Measurements from ENCODE around the gene VPS11.
"Not testable (repeated sequence)": the region's sequence is repeated elsewhere in the genome, so short reads cannot be mapped to it uniquely, and the experiment has no call there.

The VPS11 gene

DNA sequence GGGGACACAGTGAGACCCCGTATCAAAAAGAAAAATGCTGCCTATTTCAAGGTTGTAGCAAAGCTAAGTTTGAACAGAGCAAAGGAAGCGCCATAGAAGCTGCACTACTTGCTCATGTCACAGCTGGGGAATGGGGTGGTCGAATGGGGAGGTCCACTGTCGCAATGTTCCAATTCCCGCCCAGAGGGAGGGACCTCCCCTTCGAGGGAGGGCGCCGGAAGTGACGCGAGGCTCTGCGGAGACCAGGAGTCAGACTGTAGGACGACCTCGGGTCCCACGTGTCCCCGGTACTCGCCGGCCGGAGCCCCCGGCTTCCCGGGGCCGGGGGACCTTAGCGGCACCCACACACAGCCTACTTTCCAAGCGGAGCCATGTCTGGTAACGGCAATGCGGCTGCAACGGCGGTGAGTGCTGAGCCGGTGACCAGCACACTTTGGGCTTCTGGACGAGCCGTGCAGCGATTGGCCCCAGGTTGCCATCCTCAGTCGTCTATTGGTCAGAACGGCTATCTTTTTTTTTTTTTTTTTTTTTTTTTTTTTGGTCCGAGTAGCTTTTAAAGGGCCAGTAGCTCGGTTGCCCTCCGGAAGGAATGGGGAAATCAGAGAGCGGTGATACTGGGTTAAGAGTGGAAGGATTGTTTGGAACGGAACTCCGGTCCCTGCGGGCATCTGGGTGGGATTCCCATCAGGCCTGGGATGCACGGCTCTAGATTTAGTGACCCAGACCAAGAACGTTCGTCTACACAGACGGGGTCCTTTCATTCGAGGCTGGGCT lies 17.2 kb downstream of the VPS11 start, which contains the start of gene HMBS:
TSS of gene HMBS (plus strand) at position 219 of the 774 bp plus-strand sequence. CDS start at position 372, 153 bp downstream.
- peak; percentile 96 for DNase-seq

DNA sequence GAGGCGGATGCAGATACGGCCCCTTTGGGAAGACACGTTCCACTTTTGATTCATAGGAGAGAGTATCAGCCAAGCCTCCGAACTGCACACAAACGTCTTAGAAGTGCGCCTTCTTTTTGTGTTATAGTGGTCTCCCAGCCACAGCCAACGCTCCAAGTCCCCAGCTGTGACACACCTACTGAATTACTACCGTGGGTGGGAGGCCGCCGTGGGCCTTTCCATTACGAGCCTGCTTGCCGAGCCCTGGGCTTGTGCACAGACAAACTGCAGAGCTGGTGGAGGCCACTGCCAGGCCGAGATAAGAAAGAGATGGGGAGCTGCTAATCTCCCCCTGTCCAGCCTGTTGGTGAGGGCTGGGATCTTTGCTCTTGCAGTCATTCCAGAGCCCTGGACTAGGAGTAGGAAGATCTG lies 17.8 kb downstream of the VPS11 start:
- DNase-seq: no peak

DNA sequence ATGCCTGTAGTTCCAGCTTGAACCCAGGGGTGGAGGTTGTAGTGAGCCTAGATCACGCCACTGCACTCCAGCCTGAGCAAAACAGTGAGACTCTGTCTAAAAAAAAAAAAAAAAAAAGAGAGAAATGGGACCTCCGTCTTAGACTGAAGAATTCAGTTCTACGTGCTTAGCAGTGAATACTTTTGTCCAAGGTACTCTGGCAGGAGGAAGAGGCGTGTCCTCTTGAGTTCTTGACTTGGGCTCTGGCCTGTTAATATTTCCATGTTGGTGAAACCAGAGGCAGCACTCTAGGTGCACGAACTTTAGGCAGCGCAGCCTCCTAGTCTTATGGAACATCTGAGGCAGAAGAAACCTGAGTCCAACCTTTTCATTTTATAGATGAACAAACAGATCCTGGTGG lies 19.5 kb downstream of the VPS11 start:
- DNase-seq: no peak

DNA sequence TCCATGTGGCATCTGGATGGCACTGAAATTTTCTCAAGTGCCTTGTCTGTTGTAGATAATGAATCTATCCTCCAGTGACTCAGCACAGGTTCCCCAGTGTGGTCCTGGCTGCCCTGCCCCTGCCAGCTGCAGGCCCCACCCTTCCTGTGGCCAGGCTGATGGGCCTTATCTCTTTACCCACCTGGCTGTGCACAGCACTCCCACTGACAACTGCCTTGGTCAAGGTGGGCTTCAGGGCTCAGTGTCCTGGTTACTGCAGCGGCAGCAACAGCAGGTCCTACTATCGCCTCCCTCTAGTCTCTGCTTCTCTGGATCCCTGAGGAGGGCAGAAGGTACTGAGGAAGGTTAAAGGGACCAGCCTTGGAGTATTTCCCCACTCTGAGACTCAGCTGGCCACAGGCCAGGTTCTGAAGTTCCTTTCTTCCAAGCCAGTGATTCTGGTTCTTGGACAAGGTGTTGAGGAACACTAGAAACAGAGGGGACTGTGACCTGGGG lies 20.2 kb downstream of the VPS11 start:
- no peak for DNase-seq

DNA sequence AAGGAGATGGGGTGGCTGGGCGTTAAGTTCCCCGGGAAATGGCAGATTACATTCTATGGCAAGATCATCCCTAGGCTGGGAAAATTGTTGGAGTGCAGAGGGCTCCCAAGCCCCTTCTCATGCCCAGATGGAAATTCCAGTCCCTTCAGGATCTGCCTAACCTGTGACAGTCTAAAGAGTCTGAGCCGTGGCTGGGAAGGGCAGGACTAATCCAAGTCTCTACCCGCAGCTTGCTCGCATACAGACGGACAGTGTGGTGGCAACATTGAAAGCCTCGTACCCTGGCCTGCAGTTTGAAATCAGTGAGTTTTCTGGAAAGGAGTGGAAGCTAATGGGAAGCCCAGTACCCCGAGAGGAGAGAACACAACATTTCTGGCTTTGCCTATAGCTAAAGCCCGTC lies 20.8 kb downstream of the VPS11 start:
- DNase-seq: no peak

DNA sequence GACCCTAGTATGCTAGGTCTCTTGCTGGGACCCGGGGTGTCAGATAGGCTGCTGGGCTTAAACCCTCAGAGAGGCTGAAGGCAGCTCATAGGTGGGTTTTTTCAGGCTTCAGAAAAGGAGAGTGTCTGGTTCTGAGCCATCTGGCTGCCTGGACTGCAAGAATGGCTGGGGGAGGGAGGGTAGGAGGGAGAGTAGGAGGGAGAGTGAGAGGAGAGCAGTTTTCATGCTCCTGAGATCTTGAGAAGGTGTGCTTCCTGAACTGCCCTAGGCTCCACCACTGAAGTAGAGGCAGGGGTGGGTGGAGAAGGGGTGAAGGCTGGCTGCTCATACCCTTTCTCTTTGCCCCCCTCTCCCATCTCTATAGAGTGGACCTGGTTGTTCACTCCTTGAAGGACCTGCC lies 21.7 kb downstream of the VPS11 start:
- DNase-seq: no peak

DNA sequence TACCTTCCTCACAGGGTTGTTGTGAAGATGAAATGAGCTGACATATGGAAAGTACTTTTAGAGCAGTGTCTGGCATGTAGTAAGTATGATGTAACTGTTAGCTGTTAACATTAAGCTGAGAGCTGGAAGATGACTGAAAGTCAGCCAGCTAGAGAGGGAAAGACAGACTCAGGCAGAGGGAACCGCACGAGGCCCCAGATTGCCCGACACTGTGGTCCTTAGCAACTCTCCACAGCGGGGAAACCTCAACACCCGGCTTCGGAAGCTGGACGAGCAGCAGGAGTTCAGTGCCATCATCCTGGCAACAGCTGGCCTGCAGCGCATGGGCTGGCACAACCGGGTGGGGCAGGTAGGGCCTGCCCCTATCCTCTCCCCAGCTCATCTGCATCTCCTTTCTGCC lies 23.6 kb downstream of the VPS11 start:
- no peak for DNase-seq

DNA sequence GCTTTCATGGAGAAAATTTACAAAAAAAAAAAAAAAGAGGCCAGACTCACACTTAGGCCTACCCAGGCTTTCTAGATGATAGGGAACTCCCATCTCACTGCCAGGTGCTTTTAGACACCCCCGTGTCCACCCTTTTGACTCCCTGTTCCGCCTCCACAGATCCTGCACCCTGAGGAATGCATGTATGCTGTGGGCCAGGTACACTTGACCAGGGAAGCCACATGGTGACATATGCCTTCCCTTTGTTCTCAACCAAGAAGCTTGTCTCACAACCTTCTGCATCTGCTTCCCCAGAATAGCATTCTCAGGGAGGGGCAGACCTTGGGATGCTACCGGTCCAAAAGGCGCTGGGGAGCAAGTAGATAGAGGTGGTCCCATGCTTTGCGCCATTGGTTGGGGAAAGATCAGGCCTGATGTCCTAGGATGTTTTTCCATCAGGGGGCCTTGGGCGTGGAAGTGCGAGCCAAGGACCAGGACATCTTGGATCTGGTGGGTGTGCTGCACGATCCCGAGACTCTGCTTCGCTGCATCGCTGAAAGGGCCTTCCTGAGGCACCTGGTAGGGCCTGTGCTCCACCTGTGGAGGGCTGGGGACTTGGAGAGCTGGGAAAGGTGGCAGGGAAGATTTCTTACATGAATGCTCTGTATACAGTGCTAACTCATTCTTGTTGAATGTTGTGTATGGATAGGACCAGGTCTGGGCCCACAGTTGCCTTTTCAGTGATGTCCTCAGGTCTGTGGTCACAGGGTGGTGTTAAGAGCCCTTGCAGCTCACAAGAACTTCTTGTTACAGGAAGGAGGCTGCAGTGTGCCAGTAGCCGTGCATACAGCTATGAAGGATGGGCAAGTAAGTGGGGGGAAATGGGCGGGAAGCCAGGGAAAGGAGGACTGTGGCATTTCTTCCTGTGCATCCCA lies 24.6 kb downstream of the VPS11 start:
- DNase-seq: no peak

DNA sequence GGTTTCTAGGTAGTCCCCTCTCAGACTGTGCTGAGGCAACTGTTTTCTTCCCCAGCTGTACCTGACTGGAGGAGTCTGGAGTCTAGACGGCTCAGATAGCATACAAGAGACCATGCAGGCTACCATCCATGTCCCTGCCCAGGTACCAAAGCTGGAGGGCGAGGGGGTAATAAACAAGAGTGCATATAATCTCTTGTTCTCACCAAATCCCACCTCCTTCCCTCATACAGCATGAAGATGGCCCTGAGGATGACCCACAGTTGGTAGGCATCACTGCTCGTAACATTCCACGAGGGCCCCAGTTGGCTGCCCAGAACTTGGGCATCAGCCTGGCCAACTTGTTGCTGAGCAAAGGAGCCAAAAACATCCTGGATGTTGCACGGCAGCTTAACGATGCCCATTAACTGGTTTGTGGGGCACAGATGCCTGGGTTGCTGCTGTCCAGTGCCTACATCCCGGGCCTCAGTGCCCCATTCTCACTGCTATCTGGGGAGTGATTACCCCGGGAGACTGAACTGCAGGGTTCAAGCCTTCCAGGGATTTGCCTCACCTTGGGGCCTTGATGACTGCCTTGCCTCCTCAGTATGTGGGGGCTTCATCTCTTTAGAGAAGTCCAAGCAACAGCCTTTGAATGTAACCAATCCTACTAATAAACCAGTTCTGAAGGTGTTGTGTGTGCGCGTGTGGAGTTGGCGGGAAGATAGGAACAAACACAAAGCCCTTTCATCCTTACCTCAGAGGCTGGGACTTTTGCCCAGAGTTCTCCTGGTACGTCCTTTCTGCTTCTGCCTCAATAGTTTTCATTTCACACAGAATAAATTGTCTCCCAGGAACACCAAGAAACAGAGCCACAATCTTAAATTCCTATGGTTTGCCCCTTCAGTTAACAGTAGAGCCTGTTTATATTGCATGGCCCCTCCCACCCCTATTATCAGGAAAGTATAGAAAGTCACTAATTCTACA lies 25.5 kb downstream of the VPS11 start:
- DNase-seq: no peak

DNA sequence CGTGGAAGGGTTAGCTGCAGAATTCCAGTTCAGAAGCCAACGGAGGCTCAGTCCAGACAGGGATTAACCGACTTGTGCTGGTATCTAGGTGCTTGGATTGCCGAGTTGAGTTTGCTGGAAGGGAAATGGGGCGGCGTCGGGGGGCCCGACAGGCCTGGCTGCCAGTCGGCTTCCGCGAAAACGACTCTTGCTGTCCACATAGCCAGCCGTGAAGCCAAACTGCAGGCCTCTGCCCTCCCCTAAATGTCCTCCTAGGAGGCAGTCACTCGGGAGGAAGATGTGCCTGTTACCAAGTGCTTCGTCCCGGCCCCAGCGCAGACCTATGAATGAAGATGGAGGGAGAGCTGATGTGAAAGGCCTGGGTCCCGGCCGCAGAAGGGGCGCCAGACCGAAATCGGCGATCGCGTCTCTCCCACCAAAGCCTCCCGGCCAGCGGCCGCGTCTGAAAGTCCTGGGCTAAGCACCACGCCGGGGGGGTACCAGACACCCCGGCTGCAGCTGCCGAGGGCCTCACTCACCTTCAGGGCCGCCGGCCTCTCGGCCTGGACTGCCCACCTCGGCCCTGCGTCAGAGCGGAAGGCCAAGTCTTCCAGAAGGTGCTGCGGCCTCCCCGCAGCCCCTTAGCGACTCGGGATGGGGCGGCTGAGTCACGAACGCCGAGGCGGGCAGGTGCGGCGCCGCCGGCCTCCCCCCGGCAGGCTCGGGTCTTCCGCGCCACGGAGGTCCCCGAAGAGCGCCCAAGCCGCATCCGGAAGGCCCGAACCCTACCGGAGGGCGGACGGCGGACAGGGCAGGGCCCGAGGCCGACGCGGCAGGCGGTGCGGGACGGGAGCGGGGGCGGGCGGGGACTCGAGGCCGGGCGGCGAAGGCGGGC lies 26.6 kb downstream of the VPS11 start:
- peak; percentile 36 for DNase-seq

DNA sequence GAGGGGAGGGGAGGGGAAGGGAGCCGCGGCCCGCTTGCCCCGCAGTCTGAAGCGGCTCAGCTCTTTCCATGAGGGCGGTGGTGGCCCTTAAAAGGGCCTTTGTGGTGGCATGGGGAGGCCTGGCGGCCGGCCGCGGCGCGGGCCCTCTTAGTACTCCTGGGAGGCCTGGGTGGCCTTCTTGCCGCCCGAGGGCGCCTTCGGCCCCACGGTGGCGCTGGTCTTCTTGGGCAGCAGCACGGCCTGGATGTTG lies 27.1 kb downstream of the VPS11 start:
- DNase-seq: peak; percentile 85

DNA sequence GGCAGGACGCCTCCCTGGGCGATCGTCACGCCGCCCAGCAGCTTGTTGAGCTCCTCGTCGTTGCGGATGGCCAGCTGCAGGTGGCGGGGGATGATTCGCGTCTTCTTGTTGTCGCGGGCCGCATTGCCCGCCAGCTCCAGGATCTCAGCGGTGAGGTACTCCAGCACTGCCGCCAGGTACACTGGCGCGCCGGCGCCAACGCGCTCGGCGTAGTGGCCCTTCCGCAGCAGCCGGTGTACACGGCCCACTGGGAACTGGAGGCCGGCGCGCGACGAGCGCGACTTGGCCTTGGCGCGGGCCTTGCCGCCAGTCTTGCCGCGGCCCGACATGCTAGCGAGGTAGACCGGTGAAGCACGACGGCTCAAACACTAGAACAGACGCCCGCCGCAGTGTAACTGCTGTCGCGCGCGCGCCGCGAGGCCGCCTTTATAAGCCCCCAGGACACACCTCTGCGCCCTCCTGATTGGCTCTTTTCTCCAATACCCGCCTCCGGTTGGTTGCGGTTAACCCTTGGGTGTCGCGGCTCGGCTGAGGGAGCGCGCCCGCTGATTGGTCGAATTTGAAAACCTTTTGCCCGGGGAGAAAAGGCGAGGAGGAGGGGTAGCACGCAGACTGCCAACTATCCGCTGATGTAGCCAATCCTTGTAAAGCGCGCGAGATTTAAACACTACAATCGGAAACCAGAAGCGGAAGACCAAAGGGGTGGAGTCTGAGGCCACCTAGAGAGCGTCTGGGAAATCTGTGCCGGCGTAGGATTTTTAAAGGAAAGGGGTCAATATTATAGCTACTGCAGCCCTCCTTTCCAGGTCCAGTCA lies 27.7 kb downstream of the VPS11 start:
- peak; percentile 100 for DNase-seq

DNA sequence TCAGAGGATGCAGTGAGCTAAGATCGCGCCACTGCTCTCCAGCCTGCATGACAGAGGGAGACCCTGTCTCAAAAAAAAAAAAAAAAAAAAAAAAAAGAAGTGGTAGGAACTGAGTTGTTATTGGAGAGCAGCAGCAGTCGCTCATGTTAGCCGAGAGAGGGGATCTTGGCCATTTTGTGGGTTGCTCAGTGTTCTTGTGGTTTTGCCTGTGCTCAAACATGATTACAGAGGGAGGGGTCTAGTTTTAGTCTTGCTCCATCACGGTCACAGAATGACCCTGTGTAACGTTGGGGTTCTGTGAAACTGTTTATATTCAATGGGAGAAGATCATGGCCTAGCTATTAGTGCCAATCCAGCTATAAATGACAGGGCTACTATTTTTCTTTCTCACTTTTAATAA lies 32.1 kb downstream of the VPS11 start:
- DNase-seq: no peak

DNA sequence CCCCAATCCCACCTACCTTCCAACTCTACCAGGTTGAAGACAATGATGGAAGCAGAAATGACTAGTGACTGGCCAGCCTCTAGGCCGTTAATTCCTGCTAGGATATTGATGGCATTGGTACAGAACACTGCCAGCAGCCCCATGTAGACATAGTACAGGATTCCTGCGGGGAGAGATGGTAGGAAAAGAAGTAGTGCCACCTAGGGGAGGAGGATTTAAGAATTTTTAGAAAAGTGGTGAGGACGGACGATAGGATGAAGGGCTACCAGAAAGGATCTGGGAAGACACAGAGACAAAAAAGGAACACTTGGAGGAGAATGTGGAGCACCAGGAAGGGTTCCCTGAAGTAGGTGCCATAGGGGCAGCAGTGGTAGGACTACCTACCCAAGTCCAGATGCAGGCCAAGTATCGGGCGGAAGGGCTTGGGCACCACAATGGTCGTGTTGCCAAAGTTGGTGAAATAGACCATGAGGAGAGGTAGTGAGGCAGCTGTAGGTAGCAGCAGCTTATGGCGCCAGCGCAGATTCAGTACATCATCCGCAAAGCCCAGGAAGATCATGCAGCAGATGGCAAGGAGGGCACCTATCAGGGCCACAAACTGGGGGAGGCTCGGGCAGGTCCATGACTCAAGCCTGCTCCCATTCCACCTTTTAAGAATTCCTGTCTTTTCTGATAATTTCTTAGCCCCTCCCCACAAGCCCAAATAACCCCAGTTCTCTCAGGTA lies 32.8 kb downstream of the VPS11 start:
- DNase-seq: peak; percentile 57

DNA sequence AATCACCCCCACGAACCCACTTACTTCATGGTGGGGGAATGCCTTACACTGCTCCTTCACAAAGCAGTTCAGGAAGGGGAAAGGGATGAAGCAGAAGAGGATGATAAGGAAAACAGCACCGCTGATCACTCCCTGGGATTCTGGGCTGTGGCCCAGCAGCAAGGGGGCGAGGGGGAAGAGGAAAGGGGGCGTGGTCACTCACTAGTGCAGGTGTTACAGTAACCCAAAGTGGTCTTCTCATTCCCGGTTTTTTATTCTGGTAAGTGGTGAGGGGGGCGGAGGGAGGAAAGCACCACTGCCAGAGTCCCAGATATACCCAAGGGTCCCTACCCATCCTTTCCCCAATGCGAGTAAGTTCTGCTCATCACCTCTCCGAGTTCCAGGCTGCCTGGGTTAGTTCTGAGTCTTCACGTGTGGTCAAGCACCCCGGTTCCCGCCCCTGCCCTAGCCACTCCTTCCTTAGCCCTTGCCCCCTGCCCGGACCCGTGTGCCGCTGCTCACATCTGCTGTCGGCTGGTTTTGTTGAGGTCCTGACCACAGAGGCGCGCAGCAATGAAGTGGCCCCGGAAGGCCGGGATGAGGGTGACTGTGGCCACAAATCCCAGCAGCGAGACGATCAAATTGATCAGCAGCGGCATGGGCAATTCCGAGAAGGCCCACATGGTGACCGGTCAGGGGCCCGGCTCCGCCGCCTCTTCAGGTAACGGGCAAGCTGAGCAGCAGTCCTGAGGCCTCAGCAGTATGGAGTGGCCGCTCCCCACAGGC lies 33.6 kb downstream of the VPS11 start:
- DNase-seq: no peak

DNA sequence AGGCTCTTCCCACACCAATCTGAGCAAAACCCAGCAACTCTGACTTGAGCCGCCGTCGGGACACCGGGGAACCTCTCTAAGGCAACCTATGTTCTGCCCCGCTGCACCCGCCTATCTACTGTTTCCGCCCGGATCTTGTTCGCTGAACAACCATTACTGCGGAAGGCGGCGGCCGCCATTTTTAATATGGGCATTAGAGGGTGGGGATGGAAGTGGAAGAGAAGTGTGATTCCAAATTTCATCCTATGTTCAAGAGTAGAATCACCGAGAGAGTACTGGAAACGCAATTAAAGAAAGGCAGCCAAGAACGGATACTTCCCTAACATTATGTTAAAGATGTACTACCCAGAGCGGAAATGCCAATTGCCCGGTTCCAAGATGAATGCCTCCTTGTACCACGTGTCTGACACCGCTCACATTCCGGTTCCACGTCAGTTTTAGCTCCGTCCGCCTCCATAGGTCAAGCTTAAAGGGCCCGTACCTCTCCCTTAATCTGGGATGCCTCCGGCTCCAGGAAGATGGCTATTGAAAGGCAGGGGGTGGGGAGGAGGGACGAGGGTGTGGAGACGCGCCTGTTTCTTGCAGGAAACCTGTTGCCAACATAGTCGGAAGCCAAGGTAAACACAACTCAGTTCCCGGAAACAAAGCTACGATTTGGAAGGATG lies 34.3 kb downstream of the VPS11 start, which contains the start of gene DPAGT1:
TSS of gene DPAGT1 (minus strand) at position 95 of the 665 bp plus-strand sequence. CDS start 198 bp downstream, outside the sequence.
- peak; percentile 98 for DNase-seq

DNA sequence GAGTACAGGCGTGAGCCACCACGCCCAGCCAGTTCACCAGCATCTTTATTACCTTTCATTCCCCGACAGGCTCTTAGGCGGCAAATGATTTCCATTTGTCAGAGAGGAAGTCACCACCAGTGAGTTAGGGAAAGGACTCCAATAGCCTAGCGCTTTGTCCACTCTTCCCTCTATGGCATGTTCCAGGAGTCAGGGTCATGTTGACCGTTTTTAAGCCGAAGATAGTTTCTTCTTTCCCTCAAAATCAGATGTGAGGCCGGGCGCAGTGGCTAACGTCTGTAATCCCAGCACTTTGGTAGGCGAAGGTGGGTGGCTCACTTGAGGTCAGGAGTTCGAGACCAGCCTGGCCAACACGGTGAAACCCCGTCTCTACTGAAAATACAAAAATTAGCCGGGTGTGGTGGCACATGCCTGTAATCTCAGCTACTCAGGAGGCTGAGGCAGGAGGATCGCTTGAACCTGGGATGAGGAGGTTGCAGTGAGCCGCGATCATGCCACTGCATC lies 35.6 kb downstream of the VPS11 start:
- DNase-seq: not testable (repeated sequence)

DNA sequence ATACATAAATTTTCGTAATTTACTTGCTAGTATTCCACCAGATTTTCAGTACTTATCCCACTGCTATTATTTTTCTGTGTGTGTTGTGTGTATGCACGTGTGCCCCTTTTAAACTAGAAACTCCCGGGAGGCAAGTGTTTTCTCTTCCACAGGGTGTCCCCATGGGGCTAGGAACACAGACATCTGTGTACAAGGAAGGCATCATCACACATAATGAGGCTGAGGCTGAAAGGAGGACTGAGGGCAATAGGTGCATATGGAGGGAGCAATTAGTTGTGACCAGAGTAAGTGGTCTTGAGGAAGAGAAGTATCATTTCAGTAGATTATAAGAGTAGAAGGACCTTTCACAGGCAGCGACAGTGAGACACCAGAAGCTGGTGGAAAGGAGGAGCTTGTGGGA lies 36.2 kb downstream of the VPS11 start:
- no peak for DNase-seq

All from fibroblast of skin of back (primary cell).